HG03045 (cell line): ENCODE data around the gene ATG4C.
"Not testable (repeated sequence)": the region's sequence is repeated elsewhere in the genome, so short reads cannot be mapped to it uniquely, and the experiment has no call there.

Source experiments
- ATAC-seq: cut with Tn5 transposase; IDR thresholded peaks from one replicate; pipeline ENCODE4 v1.9.1; 2021; ENCODE audit warnings: mild to moderate bottlenecking, moderate library complexity; ENCODE audit not compliant: unreplicated experiment

Gene ATG4C

GRCh38 chr1:62783736-62784508 lies at the start of gene ATG4C:
ATG4C (plus strand) TSS chr1:62784132; CDS start chr1:62803787, 19,655 bp downstream.
- peak; percentile 96 for ATAC-seq

- ATAC-seq, result no peak
These were observed 48.3 kb upstream of the ATG4C start for GRCh38 chr1:62735491-62736171.

GRCh38 chr1:62740701-62741100 lies 43.2 kb upstream of the ATG4C start:
- not testable (repeated sequence) for ATAC-seq

- no peak for ATAC-seq
These were observed 39.0 kb upstream of the ATG4C start for GRCh38 chr1:62744611-62745577.

GRCh38 chr1:62746086-62746808 lies 37.7 kb upstream of the ATG4C start:
- ATAC-seq, result no peak

- ATAC-seq, result no peak
These were observed 37.2 kb upstream of the ATG4C start for GRCh38 chr1:62746809-62747138.

GRCh38 chr1:62753031-62753965 lies 30.6 kb upstream of the ATG4C start:
- ATAC-seq, result no peak

- not testable (repeated sequence) for ATAC-seq
These were observed 29.0 kb upstream of the ATG4C start for GRCh38 chr1:62754938-62755337.

GRCh38 chr1:62756255-62756884 lies 27.6 kb upstream of the ATG4C start:
- ATAC-seq, result not testable (repeated sequence)

- ATAC-seq, result not testable (repeated sequence)
These were observed 24.6 kb upstream of the ATG4C start for GRCh38 chr1:62759232-62759875.

GRCh38 chr1:62760021-62760782 lies 23.7 kb upstream of the ATG4C start:
- not testable (repeated sequence) for ATAC-seq

- ATAC-seq, result not testable (repeated sequence)
These were observed 22.6 kb upstream of the ATG4C start for GRCh38 chr1:62761223-62761870.

GRCh38 chr1:62762027-62762426 lies 21.9 kb upstream of the ATG4C start:
- not testable (repeated sequence) for ATAC-seq

GRCh38 chr1:62765981-62766380 lies 18.0 kb upstream of the ATG4C start:
- ATAC-seq, result no peak

GRCh38 chr1:62768551-62768950 lies 15.4 kb upstream of the ATG4C start:
- not testable (repeated sequence) for ATAC-seq

- ATAC-seq, result no peak
These were observed 11.2 kb upstream of the ATG4C start for GRCh38 chr1:62772607-62773295.

- no peak for ATAC-seq
These were observed 9.9 kb upstream of the ATG4C start for GRCh38 chr1:62774006-62774405.
